ENCODE measurements around the gene DPP4.

- TF ChIP-seq POLR2A (IDR thresholded peaks at IDR 0.05; ENCODE audit: low read depth, low read length) (no peak), MAX (IDR thresholded peaks at IDR 0.05; ENCODE audit: insufficient read depth, insufficient read length) (no peak), CTCF (IDR thresholded peaks at IDR 0.05; ENCODE audit: extremely low read depth in 1 of 2, insufficient read depth in 1 of 2, low read depth in 1 of 2, low read length in 2 of 2) (no peak)
Measured at GRCh38 chr2:161994761-161995520, 79.1 kb downstream of the DPP4 start.
